Keratinocyte (primary cell): ENCODE data around the gene CDC42BPG. TPM values are rescaled to one million over a fixed set of nuclear protein-coding genes. Genes with fewer than 3 reads are reported as not detected.

Source experiments
- DNase-seq: peaks from one replicate; pipeline ENCODE4 v3.0.0-alpha.2; 2011; ENCODE audit warnings: low read depth, missing footprints, low spot score
- FAIRE-seq: peaks from 2 replicates; lab custom pipeline; 2011; peaks lifted over from hg19 to GRCh38; lab: Jason Lieb, UNC
- H2AFZ ChIP-seq: 2 replicates; pipeline ENCODE4 v1.6.0; 2012; ENCODE audit warnings: low read length, control low read depth, inconsistent platforms; ENCODE audit not compliant: control insufficient read depth
- H3K27ac ChIP-seq: 2 replicates; pipeline ENCODE4 v1.5.1; 2011; ENCODE audit warnings: low read length; ENCODE audit not compliant: control insufficient read depth, insufficient read depth
- H3K27me3 ChIP-seq: 3 replicates; pipeline ENCODE4 v1.6.0; 2011; ENCODE audit warnings: low read length; ENCODE audit not compliant: control insufficient read depth, insufficient read depth; ENCODE audit errors: extremely low read depth
- H3K36me3 ChIP-seq, 2 experiments: 2 replicates in 1 of 2; 3 replicates in 1 of 2; pipeline ENCODE4 v1.5.1; 2011; ENCODE audit warnings: low read length in 2 of 2, mild to moderate bottlenecking in 1 of 2; ENCODE audit not compliant: control insufficient read depth in 2 of 2, insufficient read depth in 2 of 2; ENCODE audit errors: extremely low read depth in 1 of 2
- H3K4me1 ChIP-seq: 3 replicates; pipeline ENCODE4 v1.5.1; 2011; ENCODE audit warnings: low read length; ENCODE audit not compliant: control insufficient read depth, insufficient read depth; ENCODE audit errors: extremely low read depth
- H3K4me2 ChIP-seq: 3 replicates; pipeline ENCODE4 v1.6.0; 2011; ENCODE audit warnings: low read depth, low read length; ENCODE audit not compliant: control insufficient read depth, insufficient read depth; ENCODE audit errors: extremely low read depth
- H3K4me3 ChIP-seq, 3 experiments: fragments of 200-600 bp in 1 of 3; sonication (generic) in 1 of 3; 2 replicates in 2 of 3; 3 replicates in 1 of 3; pipeline ENCODE4 v1.5.1; 2011 to 2016; ENCODE audit warnings: low read length in 3 of 3, mild to moderate bottlenecking in 3 of 3, control low read depth in 2 of 3, inconsistent platforms in 1 of 3, low read depth in 1 of 3, mixed read lengths in 1 of 3, mixed run types in 1 of 3, moderate library complexity in 1 of 3; ENCODE audit not compliant: control insufficient read depth in 2 of 3, insufficient read depth in 2 of 3; ENCODE audit errors: extremely low read depth in 1 of 3
- H3K79me2 ChIP-seq: 2 replicates; pipeline ENCODE4 v1.6.0; 2012; ENCODE audit warnings: low read length; ENCODE audit not compliant: control insufficient read depth, insufficient read depth
- H3K9ac ChIP-seq: 3 replicates; pipeline ENCODE4 v1.6.0; 2011; ENCODE audit warnings: low read length; ENCODE audit not compliant: control insufficient read depth, insufficient read depth; ENCODE audit errors: extremely low read depth
- H3K9me1 ChIP-seq: 3 replicates; pipeline ENCODE4 v1.6.0; 2011; ENCODE audit warnings: low read length; ENCODE audit not compliant: control insufficient read depth, insufficient read depth; ENCODE audit errors: extremely low read depth
- H3K9me3 ChIP-seq: 2 replicates; pipeline ENCODE4 v1.5.1; 2012; ENCODE audit warnings: low read depth, low read length; ENCODE audit not compliant: control insufficient read depth
- H4K20me1 ChIP-seq: 3 replicates; pipeline ENCODE4 v1.6.0; 2011; ENCODE audit warnings: low read length; ENCODE audit not compliant: control insufficient read depth, insufficient read depth; ENCODE audit errors: extremely low read depth
- CTCF ChIP-seq, 3 experiments: IDR thresholded peaks in 1 of 3; conservative IDR thresholded peaks in 1 of 3; optimal IDR thresholded peaks in 1 of 3; 2 replicates in 2 of 3; 3 replicates in 1 of 3; pipeline versions ENCODE3 to v1.5.1; 2011; ENCODE audit warnings: low read length in 3 of 3, mild to moderate bottlenecking in 3 of 3, moderate library complexity in 2 of 3, control low read depth in 1 of 3, inconsistent platforms in 1 of 3; ENCODE audit not compliant: insufficient read depth in 2 of 3; ENCODE audit errors: extremely low read depth in 1 of 3
- EZH2 ChIP-seq: IDR thresholded peaks from one replicate; pipeline ENCODE4 v1.6.1; 2012; ENCODE audit warnings: inconsistent platforms, mild to moderate bottlenecking, low read length, moderate library complexity
- dilution Hi-C: fragments of 300-500 bp; cut with MboI; formaldehyde crosslinking; loops from one replicate; pipeline ENCODE4 v1.7.0; 2020; ENCODE audit warnings: low sequenced_read_pairs; ENCODE audit not compliant: extremely low pct_ligation_motif_present
- polyA plus RNA-seq, 5 experiments: library from polyadenylated mRNA; depleted of rRNA in 3 of 5; stranded (reverse) in 3 of 5; stranded (forward) in 1 of 5; unstranded in 1 of 5; fragments of >200 nt; gene quantifications; 1 replicate in 1 of 5; 2 replicates in 3 of 5; 3 replicates in 1 of 5; pipeline versions ENCODE4 v1.2.1 to v1.2.3, GENCODE V29; 2011 to 2012; ENCODE audit warnings: missing spikeins in 2 of 5, low read depth in 1 of 5, low replicate concordance in 1 of 5

The CDC42BPG gene
- polyA plus RNA-seq, 1 donor (not counting 4 experiments of a cell fraction or from before 2014, with no cell fraction given) = 2.5 TPM

- Histone ChIP-seq H3K9me1 (no peaks in the 10 kb centered on the region), H3K9ac (no peak overlapping the region), H2AFZ (no peak overlapping the region), H3K9me3 (no peaks in the 10 kb centered on the region), H3K79me2 (peaks cover 19% of the 10 kb centered on the region), H3K4me2 (no peak overlapping the region), H3K4me1 (peaks cover 58% of the 10 kb centered on the region), H3K27ac (no peak overlapping the region), H3K4me3 (no peak overlapping the region), H4K20me1 (no peaks in the 10 kb centered on the region), H3K27me3 (no peaks in the 10 kb centered on the region), H3K36me3 (peaks cover 9 to 43% of the 10 kb centered on the region in 2 experiments)
- no peak for TF ChIP-seq EZH2
- no peak for TF ChIP-seq CTCF (optimal IDR thresholded peaks at IDR 0.05 in 1 of 3, IDR thresholded peaks at IDR 0.05 in 1 of 3, conservative IDR thresholded peaks at IDR 0.05 in 1 of 3; ENCODE audit: extremely low read depth in 1 of 3, insufficient read depth in 2 of 3, low read length in 3 of 3)
- DNase-seq = no peak
- dilution Hi-C loops = no loop called here
- no peak for FAIRE-seq
These were observed 6.6 kb upstream of the CDC42BPG start for GRCh38 chr11:64850979-64851567.

GRCh38 chr11:64849598-64850356, 5.3 kb upstream of the CDC42BPG start:
- no peak overlapping the region for H2AFZ ChIP-seq
- no peaks in the 10 kb centered on the region for H3K27me3 ChIP-seq
- no peaks in the 10 kb centered on the region for H4K20me1 ChIP-seq
- no peaks in the 10 kb centered on the region for H3K9me3 ChIP-seq
- H3K4me3 ChIP-seq = no peak overlapping the region
- H3K36me3 ChIP-seq = peaks cover 9 to 32% of the 10 kb centered on the region in 2 experiments
- DNase-seq (no peak), FAIRE-seq (no peak)
- TF ChIP-seq EZH2 = no peak
- no peak for TF ChIP-seq CTCF (optimal IDR thresholded peaks at IDR 0.05 in 1 of 3, IDR thresholded peaks at IDR 0.05 in 1 of 3, conservative IDR thresholded peaks at IDR 0.05 in 1 of 3; ENCODE audit: extremely low read depth in 1 of 3, insufficient read depth in 2 of 3, low read length in 3 of 3)
- dilution Hi-C loops = no loop called here
- H3K4me1 ChIP-seq = peaks cover 49% of the 10 kb centered on the region
- H3K9ac ChIP-seq = no peak overlapping the region
- H3K79me2 ChIP-seq = peaks cover 14% of the 10 kb centered on the region
- H3K27ac ChIP-seq = no peak overlapping the region
- no peaks in the 10 kb centered on the region for H3K9me1 ChIP-seq
- H3K4me2 ChIP-seq = no peak overlapping the region
